GM12878 (cell line): ENCODE results near the gene NPAS1. TPM values are rescaled to one million over a fixed set of nuclear protein-coding genes. Genes with fewer than 3 reads are reported as not detected.

ENCODE experiments used
- ATAC-seq: fragments of 200-7000 bp; cut with Tn5 transposase; 3 replicates; pipeline ENCODE4 v1.9.1; 2020; ENCODE audit warnings: mild to moderate bottlenecking, moderate library complexity
- BruUV-seq: library from RNA; stranded (reverse); fragments of 400-500 nt; replicated peaks from 2 replicates; lab custom pipeline; 2021; lab: Mats Ljungman, UMichigan
- CTCF ChIA-PET: fragments of 300-600 bp; sonication (Branson Sonifier 250); formaldehyde crosslinking; extraction: SDS; loops from one replicate; lab custom pipeline; 2021; ENCODE audit warnings: inconsistent platforms; lab: Yijun Ruan, JAX
- POLR2A ChIA-PET: fragments of 350-600 bp; formaldehyde crosslinking; extraction: SDS; loops from one replicate; lab custom pipeline; 2021; ENCODE audit warnings: inconsistent platforms; lab: Charles Lee
- RAD21 ChIA-PET: fragments of 300-600 bp; sonication (Branson Sonifier 250); formaldehyde crosslinking; loops from one replicate; lab custom pipeline; 2023; ENCODE audit warnings: antibody characterized with exemption; ENCODE audit not compliant: unreplicated experiment; lab: Charles Lee
- SMC1A ChIA-PET: fragments of 300-600 bp; sonication (Branson Sonifier 250); formaldehyde crosslinking; loops from one replicate; lab custom pipeline; 2023; ENCODE audit not compliant: unreplicated experiment, uncharacterized antibody; lab: Charles Lee
- DNase-seq: peaks from one replicate; pipeline ENCODE4 v3.0.0-alpha.2; 2011; ENCODE audit warnings: low read depth, low spot score
- FAIRE-seq: peaks from 3 replicates; lab custom pipeline; 2011; peaks lifted over from hg19 to GRCh38; lab: Jason Lieb, UNC
- H2AFZ ChIP-seq: 2 replicates; pipeline ENCODE4 v1.6.0; 2011; ENCODE audit warnings: low read depth, low read length, control low read depth; ENCODE audit not compliant: control insufficient read depth
- H3K27ac ChIP-seq: 2 replicates; pipeline ENCODE4 v1.5.1; 2011; ENCODE audit warnings: control low read depth; ENCODE audit not compliant: control insufficient read depth, insufficient read depth
- H3K27me3 ChIP-seq, 2 experiments: replicated peaks in 1 of 2; 2 replicates each; pipeline versions ENCODE4 v1.6.0 to v1.6.1; 2011; ENCODE audit warnings: low read length in 1 of 2; ENCODE audit not compliant: control insufficient read depth in 2 of 2, insufficient read depth in 2 of 2
- H3K36me3 ChIP-seq, 2 experiments: 2 replicates each; pipeline ENCODE4 v1.5.1; 2011; ENCODE audit warnings: low read length in 1 of 2; ENCODE audit not compliant: control insufficient read depth in 2 of 2, insufficient read depth in 2 of 2
- H3K4me1 ChIP-seq: 2 replicates; pipeline ENCODE4 v1.6.1; 2011; ENCODE audit warnings: mild to moderate bottlenecking, low read length, moderate library complexity, mixed read lengths; ENCODE audit not compliant: control insufficient read depth, insufficient read depth
- H3K4me2 ChIP-seq: 2 replicates; pipeline ENCODE4 v1.6.0; 2011; ENCODE audit warnings: control low read depth; ENCODE audit not compliant: control insufficient read depth, insufficient read depth
- H3K4me3 ChIP-seq: fragments of 200-600 bp; sonication (generic); 2 replicates; pipeline ENCODE4 v1.5.1; 2016
- H3K79me2 ChIP-seq: 2 replicates; pipeline ENCODE4 v1.6.0; 2011; ENCODE audit warnings: low read length; ENCODE audit not compliant: control insufficient read depth, insufficient read depth
- H3K9ac ChIP-seq: 2 replicates; pipeline ENCODE4 v1.8.0; 2011; ENCODE audit warnings: low read length, control low read depth, mixed read lengths; ENCODE audit not compliant: control insufficient read depth, insufficient read depth
- H3K9me3 ChIP-seq: replicated peaks from 3 replicates; pipeline ENCODE4 v1.5.1; 2011; ENCODE audit warnings: mild to moderate bottlenecking, low read length; ENCODE audit not compliant: control insufficient read depth, insufficient read depth
- H4K20me1 ChIP-seq: 2 replicates; pipeline ENCODE4 v1.6.0; 2011; ENCODE audit not compliant: control insufficient read depth, insufficient read depth
- CBX5 ChIP-seq: sonication (generic); IDR thresholded peaks from 2 replicates; pipeline ENCODE4 v1.6.1; 2016; ENCODE audit warnings: low read depth, moderate library complexity, mild to moderate bottlenecking, inconsistent platforms
- EP300 ChIP-seq, 2 experiments: fragments of 150-350 bp in 1 of 2; IDR thresholded peaks; 2 replicates each; pipeline ENCODE4 v1.6.1; 2011 to 2012; ENCODE audit warnings: low read depth in 2 of 2, low read length in 2 of 2, borderline replicate concordance in 1 of 2, improper control_type of control experiment in 1 of 2, inconsistent platforms in 1 of 2; ENCODE audit not compliant: control insufficient read depth in 1 of 2
- ETV6 ChIP-seq, 2 experiments: fragments of 450-650 bp in 1 of 2; IDR thresholded peaks in 1 of 2; conservative IDR thresholded peaks in 1 of 2; 2 replicates each; pipeline ENCODE4 v1.6.1; 2014; ENCODE audit warnings: antibody characterized with exemption in 1 of 2, borderline replicate concordance in 1 of 2, low read depth in 1 of 2, mild to moderate bottlenecking in 1 of 2, moderate library complexity in 1 of 2
- FOXM1 ChIP-seq: IDR thresholded peaks from 2 replicates; pipeline ENCODE4 v1.6.1; 2012; ENCODE audit warnings: low read depth, mild to moderate bottlenecking, inconsistent platforms, low read length, moderate library complexity
- KDM1A ChIP-seq: fragments of 200-600 bp; sonication (generic); IDR thresholded peaks from 2 replicates; pipeline ENCODE4 v1.6.1; 2016; ENCODE audit warnings: borderline replicate concordance
- NR2F1 ChIP-seq: fragments of 450-650 bp; conservative IDR thresholded peaks from 2 replicates; pipeline ENCODE4 v1.6.1; 2017; ENCODE audit warnings: mild to moderate bottlenecking
- POLR2A ChIP-seq: IDR thresholded peaks from 2 replicates; pipeline ENCODE4 v1.6.1; 2011; ENCODE audit warnings: low read depth, mild to moderate bottlenecking, low read length
- RBBP5 ChIP-seq: fragments of 200-600 bp; sonication (generic); conservative IDR thresholded peaks from 2 replicates; pipeline ENCODE4 v1.6.1; 2016
- RFX5 ChIP-seq: IDR thresholded peaks from 2 replicates; pipeline ENCODE4 v1.6.1; 2011; ENCODE audit warnings: low read depth, low read length, improper control_type of control experiment
- SIX5 ChIP-seq: IDR thresholded peaks from 2 replicates; pipeline ENCODE4 v1.6.1; 2011; ENCODE audit warnings: mild to moderate bottlenecking, low read depth, low read length, moderate library complexity; ENCODE audit not compliant: severe bottlenecking
- ZNF217 ChIP-seq: fragments of 450-650 bp; IDR thresholded peaks from 2 replicates; pipeline ENCODE4 v1.6.1; 2017; ENCODE audit warnings: antibody characterized with exemption, mild to moderate bottlenecking
- WGBS: methylation state at CpG from one replicate; pipeline ENCODE4 v1.1.6; 2016; ENCODE audit warnings: low lambda C conversion rate; ENCODE audit not compliant: insufficient replicate concordance, insufficient coverage; ENCODE audit errors: missing lambda C conversion rate; 5-methylcytosine and 5-hydroxymethylcytosine counted together
- in situ Hi-C: fragments of 300-500 bp; cut with MboI; formaldehyde crosslinking; loops from 9 replicates; pipeline ENCODE4 v1.14.3; 2018; ENCODE audit warnings: mixed read lengths
- intact Hi-C: fragments of 100-400 bp; cut with micrococcal nuclease; formaldehyde crosslinking; loops from one replicate; pipeline ENCODE4 v1.14.2; 2022; ENCODE audit not compliant: unreplicated experiment
- polyA plus RNA-seq, 11 experiments: library from polyadenylated mRNA; depleted of rRNA in 4 of 11; unstranded in 6 of 11; stranded (reverse) in 5 of 11; fragments of >200 nt; fragmentation: Nextera tagmentation in 4 of 11; fragmentation: Illumina TruSeq in 1 of 11; extraction: Ambion mirVana in 4 of 11; extraction: Trizol in 1 of 11; gene quantifications; 1 replicate in 1 of 11; 2 replicates in 10 of 11; pipeline versions ENCODE4 v1.2.1 to v1.2.3, GENCODE V29; 2011 to 2016; ENCODE audit warnings: inconsistent platforms in 2 of 11, missing spikeins in 2 of 11, low read depth in 1 of 11
- total RNA-seq, 4 experiments: library from RNA; depleted of rRNA in 3 of 4; stranded (reverse); fragments of >200 nt in 3 of 4; fragmentation: Illumina TruSeq in 1 of 4; extraction: Trizol in 1 of 4; gene quantifications; 2 replicates each; pipeline versions ENCODE4 v1.2.1 to v1.2.3, GENCODE V29; 2013 to 2021
- TF ChIP-seq, protein P1 (sequence below): IDR thresholded peaks from 2 replicates; pipeline ENCODE4 v1.6.1; 2011; ENCODE audit warnings: low read depth, mild to moderate bottlenecking, low read length, moderate library complexity, borderline replicate concordance; ENCODE audit errors: extremely low read depth

NPAS1 gene
- total and polyA plus RNA-seq, 10 of the 15 experiments (the other 5 are each of a cell fraction or from before 2014, with no cell fraction given): 0.14 to 0.72 (median 0.28) TPM; not detected in 3

DNA sequence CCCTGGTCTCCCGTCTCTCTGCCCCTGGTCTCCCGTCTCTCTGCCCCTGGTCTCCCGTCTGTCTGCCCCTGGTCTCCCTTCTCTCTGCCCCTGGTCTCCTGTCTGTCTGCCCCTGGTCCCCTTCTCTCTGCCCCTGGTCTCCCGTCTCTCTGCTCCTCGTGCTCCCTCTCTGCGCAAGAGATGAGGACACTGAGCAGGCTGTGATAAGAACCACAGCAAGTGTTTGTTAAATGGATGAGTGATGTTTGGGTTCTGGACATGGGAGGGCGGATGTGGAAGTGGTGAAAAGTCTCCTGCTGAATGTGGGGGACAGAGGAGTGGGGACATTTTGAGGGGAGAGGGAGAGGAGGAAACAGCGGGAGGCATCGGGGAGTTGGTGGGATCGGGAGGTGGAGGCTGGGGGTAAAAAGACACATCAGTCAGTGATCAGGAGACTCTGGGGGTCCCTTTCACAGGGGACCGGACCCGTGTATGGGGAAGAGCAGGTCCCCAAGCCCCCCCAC, 8.0 kb downstream of the NPAS1 start:
- ChIA-PET POLR2A (no interaction called here), SMC1A (no interaction called here), CTCF (interaction anchor here (3.5 kb wide), 1 partner anchor 15 kb away, joined by 26 read pairs; no protein-coding TSS in a partner anchor), RAD21 (no interaction called here)
- Histone ChIP-seq H3K27me3 (peaks cover 6 to 14% of the 10 kb centered on the region in 2 experiments; a peak in 3 of 4 replicates), H3K79me2 (no peaks in the 10 kb centered on the region), H3K4me3 (no peak overlapping the region), H2AFZ (no peak overlapping the region), H3K9ac (no peak overlapping the region), H3K4me2 (no peak overlapping the region), H3K27ac (no peak overlapping the region), H3K4me1 (no peaks in the 10 kb centered on the region), H4K20me1 (no peaks in the 10 kb centered on the region), H3K9me3 (no peaks in the 10 kb centered on the region), H3K36me3 (no peaks in the 10 kb centered on the region)
- WGBS: 18% methylated on average over 9 of the region's 12 CpGs
- no peak for ATAC-seq
- intact Hi-C loops: no loop called here
- in situ Hi-C loops: no loop called here
- FAIRE-seq: no peak
- BruUV-seq: no TSS peak
- TF ChIP-seq ETV6 (conservative IDR thresholded peaks at IDR 0.05 in 1 of 2, IDR thresholded peaks at IDR 0.05 in 1 of 2; ENCODE audit: borderline replicate concordance in 1 of 2, low read depth in 1 of 2) (no peak), CBX5 (no peak), EP300 (IDR thresholded peaks at IDR 0.05; ENCODE audit: borderline replicate concordance in 1 of 2, control insufficient read depth in 1 of 2, low read depth in 2 of 2, low read length in 2 of 2) (no peak), SIX5 (no peak), POLR2A (no peak), FOXM1 (no peak), RFX5 (no peak), RBBP5 (no peak), NR2F1 (no peak), KDM1A (no peak), ZNF217 (no peak)
- TF ChIP-seq, protein P1, sequence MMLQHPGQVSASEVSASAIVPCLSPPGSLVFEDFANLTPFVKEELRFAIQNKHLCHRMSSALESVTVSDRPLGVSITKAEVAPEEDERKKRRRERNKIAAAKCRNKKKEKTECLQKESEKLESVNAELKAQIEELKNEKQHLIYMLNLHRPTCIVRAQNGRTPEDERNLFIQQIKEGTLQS: no peak
- no peak for DNase-seq
